Effector memory CD4-positive, alpha-beta T cell (primary cell): Measurements from ENCODE around the gene CALML4.

Experiments
- DNase-seq, 3 donors: peaks; one replicate each; pipeline ENCODE4 v3.0.0-alpha.2; 2020
- H3K27ac ChIP-seq: 2 replicates; pipeline ENCODE4 v1.7.0; 2013; ENCODE audit warnings: mild to moderate bottlenecking, low read length, moderate library complexity; ENCODE audit not compliant: insufficient read depth, poor library complexity, severe bottlenecking
- H3K27me3 ChIP-seq: replicated peaks from 2 replicates; pipeline ENCODE4 v1.7.0; 2013; ENCODE audit warnings: mild to moderate bottlenecking, low read length; ENCODE audit not compliant: insufficient read depth, control insufficient read depth, poor library complexity, severe bottlenecking
- H3K36me3 ChIP-seq: 2 replicates; pipeline ENCODE4 v1.7.0; 2013; ENCODE audit warnings: mild to moderate bottlenecking, low read length, moderate library complexity; ENCODE audit not compliant: control insufficient read depth, insufficient read depth
- H3K4me1 ChIP-seq: 2 replicates; pipeline ENCODE4 v1.7.0; 2013; ENCODE audit warnings: low read length, mild to moderate bottlenecking; ENCODE audit not compliant: control insufficient read depth, insufficient read depth, poor library complexity, severe bottlenecking
- H3K4me3 ChIP-seq: 2 replicates; pipeline ENCODE4 v1.7.0; 2013; ENCODE audit warnings: low read length, low read depth, mild to moderate bottlenecking; ENCODE audit not compliant: insufficient read depth, poor library complexity, severe bottlenecking
- H3K9me3 ChIP-seq: 2 replicates; pipeline ENCODE4 v1.7.0; 2013; ENCODE audit warnings: mild to moderate bottlenecking, low read length, moderate library complexity; ENCODE audit not compliant: control insufficient read depth

The CALML4 gene

GRCh38 chr15:68150187-68150586 lies 54.9 kb downstream of the CALML4 start:
- no peaks in the 10 kb centered on the region for H3K9me3 ChIP-seq
- no peak overlapping the region for H3K4me3 ChIP-seq
- H3K27me3 ChIP-seq: no peaks in the 10 kb centered on the region
- no peak overlapping the region for H3K27ac ChIP-seq
- H3K4me1 ChIP-seq: no peaks in the 10 kb centered on the region
- no peak for DNase-seq
- H3K36me3 ChIP-seq: peaks cover 42% of the 10 kb centered on the region

DNA sequence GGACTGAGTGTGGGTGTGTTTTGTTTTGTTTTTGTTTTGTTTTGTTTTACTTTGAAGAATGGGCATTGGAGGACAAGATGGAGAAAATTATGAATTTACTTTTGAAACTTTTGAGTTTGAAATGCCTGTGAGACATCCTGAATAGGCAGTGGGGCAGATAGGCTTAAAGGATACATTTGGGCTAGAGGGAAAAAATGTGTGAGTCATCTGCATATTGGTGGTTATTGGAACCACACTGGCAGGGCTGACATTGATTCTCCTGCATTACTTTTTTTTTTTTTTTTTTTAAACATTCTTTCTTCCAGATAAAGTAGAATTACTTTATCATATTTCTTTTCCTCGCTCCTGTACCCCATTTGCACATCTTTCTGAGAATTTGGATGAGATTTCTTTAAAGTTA lies 56.1 kb downstream of the CALML4 start:
- peaks cover 42% of the 10 kb centered on the region for H3K36me3 ChIP-seq
- H3K4me1 ChIP-seq: no peaks in the 10 kb centered on the region
- DNase-seq: no peak
- H3K4me3 ChIP-seq: no peak overlapping the region
- no peaks in the 10 kb centered on the region for H3K27me3 ChIP-seq
- no peaks in the 10 kb centered on the region for H3K9me3 ChIP-seq
- no peak overlapping the region for H3K27ac ChIP-seq

DNA sequence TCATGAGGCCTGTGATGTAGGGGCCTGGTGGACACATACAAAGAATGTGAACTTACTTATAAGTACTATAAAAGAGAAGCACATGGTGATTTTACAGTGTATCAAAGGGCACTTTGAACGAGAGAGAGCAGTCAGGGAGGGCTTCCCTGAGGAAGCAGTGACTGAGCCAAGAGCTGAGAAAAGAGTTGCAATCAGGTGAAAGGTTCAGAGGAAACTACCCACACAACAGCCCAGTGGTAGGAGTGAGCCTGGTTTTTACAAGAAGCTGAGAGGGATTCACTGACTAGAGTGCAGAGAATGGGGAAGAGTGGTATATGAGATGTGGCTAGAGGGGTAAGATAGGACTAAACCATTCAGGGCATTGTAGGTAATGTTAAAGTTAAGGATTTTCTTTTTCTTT lies 57.1 kb downstream of the CALML4 start:
- peaks cover 40% of the 10 kb centered on the region for H3K36me3 ChIP-seq
- no peak overlapping the region for H3K4me3 ChIP-seq
- no peaks in the 10 kb centered on the region for H3K4me1 ChIP-seq
- H3K27me3 ChIP-seq: no peaks in the 10 kb centered on the region
- no peak for DNase-seq
- H3K27ac ChIP-seq: no peak overlapping the region
- no peaks in the 10 kb centered on the region for H3K9me3 ChIP-seq

- Histone ChIP-seq H3K27me3 (no peaks in the 10 kb centered on the region), H3K4me1 (no peaks in the 10 kb centered on the region), H3K36me3 (peaks cover 35% of the 10 kb centered on the region), H3K4me3 (no peak overlapping the region), H3K27ac (no peak overlapping the region), H3K9me3 (no peaks in the 10 kb centered on the region)
- DNase-seq: no peak
Measured at GRCh38 chr15:68145706-68146105, 59.4 kb downstream of the CALML4 start.

GRCh38 chr15:68143785-68144184 lies 61.3 kb downstream of the CALML4 start:
- no peak overlapping the region for H3K27ac ChIP-seq
- H3K4me1 ChIP-seq: no peaks in the 10 kb centered on the region
- H3K9me3 ChIP-seq: no peaks in the 10 kb centered on the region
- peaks cover 36% of the 10 kb centered on the region for H3K36me3 ChIP-seq
- H3K4me3 ChIP-seq: no peak overlapping the region
- no peaks in the 10 kb centered on the region for H3K27me3 ChIP-seq
- DNase-seq: no peak

DNA sequence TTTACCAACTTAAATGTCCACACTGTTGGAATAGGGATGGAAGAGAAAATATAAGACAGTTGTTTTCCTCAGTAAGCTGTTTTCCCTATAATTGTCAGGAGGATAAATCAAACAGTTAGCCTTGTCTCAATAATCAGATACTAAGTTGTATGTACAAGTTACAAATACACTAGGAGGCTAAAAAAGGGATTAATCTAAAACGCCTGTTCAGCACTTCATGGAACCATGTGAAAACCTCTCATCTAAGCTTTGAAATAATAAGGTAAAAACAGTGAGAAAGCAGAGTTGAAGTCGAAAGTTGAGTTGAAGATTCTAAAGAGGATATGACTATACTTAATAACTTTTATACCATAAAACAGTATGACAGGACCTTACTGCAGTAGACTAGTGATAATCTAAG lies 62.0 kb downstream of the CALML4 start:
- Histone ChIP-seq H3K9me3 (no peaks in the 10 kb centered on the region), H3K36me3 (peaks cover 36% of the 10 kb centered on the region), H3K4me1 (no peaks in the 10 kb centered on the region), H3K27me3 (no peaks in the 10 kb centered on the region), H3K27ac (no peak overlapping the region), H3K4me3 (no peak overlapping the region)
- no peak for DNase-seq
